IMR-90 (cell line): ENCODE results near the gene BTG2. TPM values are rescaled to one million over a fixed set of nuclear protein-coding genes. Genes with fewer than 3 reads are reported as not detected.

Experiments
- ATAC-seq: fragments of 200-7000 bp; cut with Tn5 transposase; 2 replicates; pipeline ENCODE4 v1.9.1; 2020; ENCODE audit warnings: low read depth, mild to moderate bottlenecking, moderate library complexity
- BruUV-seq: library from RNA; stranded (reverse); fragments of 400-500 nt; replicated peaks from 2 replicates; lab custom pipeline; 2021; lab: Mats Ljungman, UMichigan
- CTCF ChIA-PET: fragments of 300-600 bp; formaldehyde crosslinking; extraction: SDS; loops from one replicate; lab custom pipeline; 2021; ENCODE audit warnings: antibody characterized with exemption; lab: Yijun Ruan, JAX
- POLR2A ChIA-PET: fragments of 300-600 bp; sonication (Branson Sonifier 250); formaldehyde crosslinking; loops from one replicate; lab custom pipeline; 2022; ENCODE audit warnings: antibody characterized with exemption; ENCODE audit not compliant: unreplicated experiment; lab: Charles Lee
- DNase-seq: peaks from one replicate; pipeline ENCODE4 v3.0.0; 2013
- H2AFZ ChIP-seq: replicated peaks from 2 replicates; pipeline ENCODE3; 2013; ENCODE audit warnings: low read length, mild to moderate bottlenecking; ENCODE audit not compliant: poor library complexity
- H2AK5ac ChIP-seq: 2 replicates; pipeline ENCODE4 v1.6.1; 2013; ENCODE audit warnings: low read depth, low read length, inconsistent platforms
- H2AK9ac ChIP-seq: replicated peaks from 2 replicates; pipeline ENCODE3; 2013; ENCODE audit warnings: mild to moderate bottlenecking, low read depth, low read length, moderate library complexity; ENCODE audit not compliant: poor library complexity
- H2BK120ac ChIP-seq: 2 replicates; pipeline ENCODE4 v1.6.1; 2013; ENCODE audit warnings: low read depth, low read length, inconsistent platforms
- H2BK15ac ChIP-seq: 3 replicates; pipeline ENCODE4 v1.6.1; 2013; ENCODE audit warnings: low read depth, low read length, inconsistent platforms
- H2BK20ac ChIP-seq: 2 replicates; pipeline ENCODE4 v1.6.1; 2013; ENCODE audit warnings: low read depth, mild to moderate bottlenecking, inconsistent platforms, low read length, moderate library complexity
- H2BK5ac ChIP-seq: 2 replicates; pipeline ENCODE4 v1.6.1; 2013; ENCODE audit warnings: mild to moderate bottlenecking, low read depth, low read length, inconsistent platforms; ENCODE audit not compliant: poor library complexity, severe bottlenecking
- H3K14ac ChIP-seq: replicated peaks from 2 replicates; pipeline ENCODE4 v1.6.1; 2013; ENCODE audit warnings: low read depth, low read length, inconsistent platforms
- H3K18ac ChIP-seq: 2 replicates; pipeline ENCODE4 v1.6.1; 2013; ENCODE audit warnings: low read depth, low read length, control low read depth
- H3K23ac ChIP-seq: 2 replicates; pipeline ENCODE4 v1.6.1; 2013; ENCODE audit warnings: low read depth, low read length, inconsistent platforms
- H3K27ac ChIP-seq: 2 replicates; pipeline ENCODE4 v1.5.1; 2013; ENCODE audit warnings: mild to moderate bottlenecking, control low read depth, low read length; ENCODE audit not compliant: insufficient read depth
- H3K27me3 ChIP-seq: 2 replicates; pipeline ENCODE4 v1.6.1; 2013; ENCODE audit warnings: low read length; ENCODE audit not compliant: control insufficient read depth, insufficient read depth
- H3K36me3 ChIP-seq: 2 replicates; pipeline ENCODE4 v1.6.1; 2013; ENCODE audit warnings: low read length, mixed read lengths; ENCODE audit not compliant: control insufficient read depth, insufficient read depth
- H3K4ac ChIP-seq: 2 replicates; pipeline ENCODE4 v1.6.1; 2013; ENCODE audit warnings: low read depth, low read length, inconsistent platforms
- H3K4me1 ChIP-seq: 2 replicates; pipeline ENCODE4 v1.6.1; 2013; ENCODE audit warnings: low read length, mixed read lengths; ENCODE audit not compliant: control insufficient read depth, insufficient read depth
- H3K4me2 ChIP-seq: 2 replicates; pipeline ENCODE4 v1.6.1; 2013; ENCODE audit warnings: low read depth, mild to moderate bottlenecking, control low read depth, low read length, moderate library complexity
- H3K4me3 ChIP-seq: 2 replicates; pipeline ENCODE4 v1.5.1; 2013; ENCODE audit warnings: low read depth, mild to moderate bottlenecking, control low read depth, low read length, moderate library complexity; ENCODE audit not compliant: insufficient read depth
- H3K56ac ChIP-seq: 2 replicates; pipeline ENCODE4 v1.6.1; 2013; ENCODE audit warnings: low read length, inconsistent platforms; ENCODE audit not compliant: insufficient read depth; ENCODE audit errors: extremely low read depth
- H3K79me1 ChIP-seq, 2 experiments: 2 replicates each; pipeline ENCODE4 v1.6.1; 2013; ENCODE audit warnings: low read length in 2 of 2, inconsistent platforms in 1 of 2, low read depth in 1 of 2
- H3K9ac ChIP-seq: 2 replicates; pipeline ENCODE4 v1.6.1; 2013; ENCODE audit warnings: low read depth, low read length, control low read depth
- H3K9me1 ChIP-seq: 2 replicates; pipeline ENCODE4 v1.6.1; 2013; ENCODE audit warnings: low read length, inconsistent platforms; ENCODE audit not compliant: insufficient read depth
- H3K9me3 ChIP-seq: 2 replicates; pipeline ENCODE4 v1.6.1; 2013; ENCODE audit warnings: low read length; ENCODE audit not compliant: control insufficient read depth, insufficient read depth
- H4K20me1 ChIP-seq: 2 replicates; pipeline ENCODE4 v1.6.1; 2013; ENCODE audit warnings: low read length, inconsistent platforms; ENCODE audit not compliant: insufficient read depth
- H4K5ac ChIP-seq: 2 replicates; pipeline ENCODE4 v1.6.1; 2013; ENCODE audit warnings: mild to moderate bottlenecking, low read depth, low read length, control low read depth
- H4K8ac ChIP-seq, 2 experiments: 2 replicates each; pipeline ENCODE4 v1.6.1; 2013; ENCODE audit warnings: low read depth in 2 of 2, low read length in 2 of 2, control low read depth in 1 of 2, inconsistent platforms in 1 of 2
- H4K91ac ChIP-seq: 2 replicates; pipeline ENCODE4 v1.6.1; 2013; ENCODE audit warnings: low read depth, low read length, inconsistent platforms; ENCODE audit not compliant: insufficient read depth
- BHLHE40 ChIP-seq: fragments of 150-350 bp; IDR thresholded peaks from 2 replicates; pipeline ENCODE4 v1.6.1; 2016; ENCODE audit warnings: mild to moderate bottlenecking, low read depth, low read length
- CEBPB ChIP-seq: IDR thresholded peaks from 2 replicates; pipeline ENCODE4 v1.6.1; 2012; ENCODE audit warnings: low read depth, low read length, improper control_type of control experiment
- CHD1 ChIP-seq: IDR thresholded peaks from 2 replicates; pipeline ENCODE4 v1.6.1; 2012; ENCODE audit warnings: low read depth, low read length, improper control_type of control experiment
- CTCF ChIP-seq: conservative IDR thresholded peaks from 2 replicates; pipeline ENCODE4 v1.5.1; 2012; ENCODE audit warnings: mild to moderate bottlenecking, low read depth, low read length, improper control_type of control experiment
- ELK1 ChIP-seq: fragments of 150-350 bp; IDR thresholded peaks from 2 replicates; pipeline ENCODE4 v1.6.1; 2016; ENCODE audit warnings: low read depth, mild to moderate bottlenecking, low read length, moderate library complexity, borderline replicate concordance
- FOS ChIP-seq: fragments of 150-350 bp; IDR thresholded peaks from 2 replicates; pipeline ENCODE4 v1.6.1; 2016; ENCODE audit warnings: low read depth, low read length
- MAFK ChIP-seq: IDR thresholded peaks from 2 replicates; pipeline ENCODE4 v1.6.1; 2012; ENCODE audit warnings: low read depth, low read length, improper control_type of control experiment
- MAZ ChIP-seq: IDR thresholded peaks from 2 replicates; pipeline ENCODE4 v1.6.1; 2012; ENCODE audit warnings: low read depth, mild to moderate bottlenecking, low read length, improper control_type of control experiment, moderate library complexity, borderline replicate concordance
- MXI1 ChIP-seq: IDR thresholded peaks from 2 replicates; pipeline ENCODE4 v1.6.1; 2012; ENCODE audit warnings: low read depth, mild to moderate bottlenecking, low read length, moderate library complexity, borderline replicate concordance
- NFE2L2 ChIP-seq: fragments of 150-350 bp; IDR thresholded peaks from 2 replicates; pipeline ENCODE4 v1.6.1; 2016; ENCODE audit warnings: low read depth, mild to moderate bottlenecking, low read length
- POLR2A ChIP-seq: IDR thresholded peaks from 2 replicates; pipeline ENCODE4 v1.6.1; 2012; ENCODE audit warnings: mild to moderate bottlenecking, low read depth, low read length
- RAD21 ChIP-seq: IDR thresholded peaks from 2 replicates; pipeline ENCODE4 v1.6.1; 2012; ENCODE audit warnings: low read length, improper control_type of control experiment
- RCOR1 ChIP-seq: IDR thresholded peaks from 2 replicates; pipeline ENCODE4 v1.6.1; 2012; ENCODE audit warnings: mild to moderate bottlenecking, low read length, improper control_type of control experiment; ENCODE audit not compliant: insufficient replicate concordance
- RFX5 ChIP-seq: IDR thresholded peaks from 2 replicates; pipeline ENCODE4 v1.8.0; 2012; ENCODE audit warnings: low read depth, mild to moderate bottlenecking, low read length, moderate library complexity
- SMC3 ChIP-seq: fragments of 150-350 bp; IDR thresholded peaks from 2 replicates; pipeline ENCODE4 v1.6.1; 2016; ENCODE audit warnings: low read depth, mild to moderate bottlenecking, antibody characterized with exemption, low read length, moderate library complexity
- USF2 ChIP-seq: fragments of 150-350 bp; IDR thresholded peaks from 2 replicates; pipeline ENCODE4 v1.6.1; 2017; ENCODE audit warnings: mild to moderate bottlenecking, antibody characterized with exemption, low read length, low read depth
- WGBS, 2 experiments: methylation state at CpG; one replicate each; pipeline versions ENCODE4 v1.1.5 to v1.1.7; 2013; ENCODE audit warnings: missing lambda C conversion rate in 2 of 2; ENCODE audit not compliant: insufficient read length in 1 of 2; ENCODE audit errors: extremely low coverage in 2 of 2; 5-methylcytosine and 5-hydroxymethylcytosine counted together
- dilution Hi-C: fragments of 300-500 bp; cut with HindIII; formaldehyde crosslinking; loops from one replicate; pipeline ENCODE4 v1.14.3; 2018; ENCODE audit warnings: low sequenced_read_pairs; ENCODE audit not compliant: unreplicated experiment
- in situ Hi-C: fragments of 300-500 bp; cut with MboI; formaldehyde crosslinking; loops from 3 replicates; pipeline ENCODE4 v1.14.3; 2019; ENCODE audit warnings: low sequenced_read_pairs, inconsistent platforms, mixed read lengths
- intact Hi-C: fragments of 100-400 bp; cut with micrococcal nuclease; formaldehyde crosslinking; loops from 2 replicates; pipeline ENCODE4 v1.10.0; 2022
- polyA plus RNA-seq, 3 experiments: library from polyadenylated mRNA; depleted of rRNA; stranded (reverse); fragments of >200 nt; gene quantifications; 2 replicates each; pipeline ENCODE4 v1.2.3, GENCODE V29; 2012; ENCODE audit warnings: low replicate concordance in 1 of 3
- total RNA-seq: library from RNA; depleted of rRNA; stranded (reverse); fragments of >200 nt; gene quantifications from 2 replicates; pipeline ENCODE4 v1.2.3, GENCODE V29; 2012

BTG2 gene
- total and polyA plus RNA-seq, 2 of the 4 experiments (the other 2 are of a cell fraction), result 8.4 to 18.8 TPM

GRCh38 chr1:203335503-203335902, 30.2 kb downstream of the BTG2 start:
- no TSS peak for BruUV-seq
- H2BK120ac ChIP-seq, result no peak overlapping the region
- no CpG with 5 or more reads among the region's 4 CpGs for WGBS, 2 experiments

More at GRCh38 chr1:203335503-203335902, 30.2 kb downstream of the BTG2 start:
- in situ Hi-C loops, result loop anchor here (5.0 kb wide), 1 partner anchor 63 kb away; no protein-coding TSS in a partner anchor
- H3K9ac ChIP-seq, result no peak overlapping the region
- no peaks in the 10 kb centered on the region for H3K79me1 ChIP-seq
- no peak overlapping the region for H3K14ac ChIP-seq
- no peak overlapping the region for H4K5ac ChIP-seq
- H3K27ac ChIP-seq, result no peak overlapping the region
- H2BK15ac ChIP-seq, result no peak overlapping the region
- dilution Hi-C loops, result no loop called here
- H3K36me3 ChIP-seq, result no peaks in the 10 kb centered on the region
- no peak overlapping the region for H3K23ac ChIP-seq
- no peak overlapping the region for H2AK5ac ChIP-seq
- no peak overlapping the region for H3K56ac ChIP-seq
- H4K20me1 ChIP-seq, result no peaks in the 10 kb centered on the region
- ATAC-seq, result no peak
- no peaks in the 10 kb centered on the region for H3K9me1 ChIP-seq
- peak overlapping the region; percentile 40 for H2AK9ac ChIP-seq
- H3K9me3 ChIP-seq, result no peaks in the 10 kb centered on the region
- no peak overlapping the region for H3K4me2 ChIP-seq
- intact Hi-C loops, result loop anchor here (10.0 kb wide), 1 partner anchor 301 kb away; no protein-coding TSS in a partner anchor
- H3K27me3 ChIP-seq, result peaks cover 39% of the 10 kb centered on the region
- POLR2A ChIA-PET, result no interaction called here
- H2AFZ ChIP-seq, result no peak overlapping the region
- no peak overlapping the region for H3K4me3 ChIP-seq
- no peak overlapping the region for H4K8ac ChIP-seq
- CTCF ChIA-PET, result interaction anchor here (1.7 to 2.2 kb wide), 2 partner anchors 63 to 68 kb away, joined by 5 to 9 read pairs; no protein-coding TSS in a partner anchor
- no peak for TF ChIP-seq MAZ
- TF ChIP-seq ELK1, result no peak
- no peak for TF ChIP-seq RFX5
- TF ChIP-seq CEBPB, result no peak
- no peak for TF ChIP-seq RCOR1
- TF ChIP-seq POLR2A, result no peak
- TF ChIP-seq CTCF, result no peak
- no peak for TF ChIP-seq MAFK
- no peak for TF ChIP-seq USF2
- no peak for TF ChIP-seq CHD1
- TF ChIP-seq BHLHE40, result no peak
- TF ChIP-seq MXI1, result no peak
- TF ChIP-seq FOS, result no peak
- no peak for TF ChIP-seq RAD21
- no peak for TF ChIP-seq SMC3
- TF ChIP-seq NFE2L2, result no peak
- H3K4ac ChIP-seq, result no peak overlapping the region
- H2BK20ac ChIP-seq, result no peak overlapping the region
- H4K91ac ChIP-seq, result no peak overlapping the region
- no peak overlapping the region for H3K18ac ChIP-seq
- no peak for DNase-seq
- H2BK5ac ChIP-seq, result no peak overlapping the region
- H3K4me1 ChIP-seq, result no peaks in the 10 kb centered on the region
